ENCODE results near the gene AEBP1. TPM values are rescaled to one million over a fixed set of nuclear protein-coding genes. Genes with fewer than 3 reads are reported as not detected.

The AEBP1 gene
- total and polyA plus RNA-seq, 9 of the 15 experiments (the other 6 are each of a cell fraction or from before 2014, with no cell fraction given), result 0.03 to 0.78 (median 0.30) TPM; not detected in 2

GRCh38 chr7:44162785-44163395, 58.7 kb downstream of the AEBP1 start:
- Histone ChIP-seq H3K9ac (ENCODE audit: insufficient read depth in 1 of 2, low read depth in 2 of 2, low read length in 2 of 2) (no peak overlapping the region), H3K4me2 (ENCODE audit: insufficient read depth, low read length) (no peak overlapping the region), H3K9me1 (ENCODE audit: control insufficient read depth, insufficient read depth, low read length) (no peaks in the 10 kb centered on the region), H3K27ac (ENCODE audit: extremely low read depth, low read depth, low read length) (no peak overlapping the region), H3K4me3 (no peak overlapping the region), H3K79me2 (ENCODE audit: control insufficient read depth, insufficient read depth, low read length) (no peaks in the 10 kb centered on the region), H3K4me1 (replicated peaks in 1 of 2; ENCODE audit: control insufficient read depth in 2 of 2, insufficient read depth in 2 of 2, low read length in 2 of 2) (peaks cover 0 to 10% of the 10 kb centered on the region in 2 experiments; a peak in 3 of 5 replicates), H3K36me3 (ENCODE audit: control insufficient read depth, insufficient read depth, low read length) (no peaks in the 10 kb centered on the region), H3K27me3 (ENCODE audit: control insufficient read depth in 2 of 2, insufficient read depth in 2 of 2, low read length in 2 of 2) (peaks cover 3 to 12% of the 10 kb centered on the region in 2 experiments; a peak in 3 of 5 replicates), H2AFZ (ENCODE audit: low read depth, low read length) (no peak overlapping the region), H3K9me3 (replicated peaks; ENCODE audit: control insufficient read depth, insufficient read depth, low read depth, low read length) (no peaks in the 10 kb centered on the region), H4K20me1 (replicated peaks; ENCODE audit: control insufficient read depth, insufficient read depth, low read length) (no peaks in the 10 kb centered on the region)
- ChIA-PET CTCF (ENCODE audit: low intra/inter-chr PET ratio) (no interaction called here), POLR2A (interaction anchor here (0.7 to 1.3 kb wide), 3 partner anchors 11 to 32 kb away, joined by 3 to 5 read pairs (median 5); no protein-coding TSS in a partner anchor)
- TF ChIP-seq LARP7 (IDR thresholded peaks at IDR 0.05) (no peak), BHLHE40 (IDR thresholded peaks at IDR 0.05; ENCODE audit: low read length) (no peak), TAL1 (IDR thresholded peaks at IDR 0.05) (no peak), XRCC3 (IDR thresholded peaks at IDR 0.05) (no peak), SRSF1 (IDR thresholded peaks at IDR 0.05; ENCODE audit: low read depth, low read length) (no peak), ZBTB26 (CRISPR knock-in tag; IDR thresholded peaks at IDR 0.05) (no peak), ZNF311 (CRISPR knock-in tag; IDR thresholded peaks at IDR 0.05) (no peak), CEBPG (CRISPR knock-in tag; IDR thresholded peaks at IDR 0.05) (no peak), CEBPG (tag; conservative IDR thresholded peaks at IDR 0.05 in 1 of 2, IDR thresholded peaks at IDR 0.05 in 1 of 2) (no peak), PHF21A (IDR thresholded peaks at IDR 0.05; ENCODE audit: borderline replicate concordance, low read depth) (no peak)
- TF ChIP-seq, protein P1, sequence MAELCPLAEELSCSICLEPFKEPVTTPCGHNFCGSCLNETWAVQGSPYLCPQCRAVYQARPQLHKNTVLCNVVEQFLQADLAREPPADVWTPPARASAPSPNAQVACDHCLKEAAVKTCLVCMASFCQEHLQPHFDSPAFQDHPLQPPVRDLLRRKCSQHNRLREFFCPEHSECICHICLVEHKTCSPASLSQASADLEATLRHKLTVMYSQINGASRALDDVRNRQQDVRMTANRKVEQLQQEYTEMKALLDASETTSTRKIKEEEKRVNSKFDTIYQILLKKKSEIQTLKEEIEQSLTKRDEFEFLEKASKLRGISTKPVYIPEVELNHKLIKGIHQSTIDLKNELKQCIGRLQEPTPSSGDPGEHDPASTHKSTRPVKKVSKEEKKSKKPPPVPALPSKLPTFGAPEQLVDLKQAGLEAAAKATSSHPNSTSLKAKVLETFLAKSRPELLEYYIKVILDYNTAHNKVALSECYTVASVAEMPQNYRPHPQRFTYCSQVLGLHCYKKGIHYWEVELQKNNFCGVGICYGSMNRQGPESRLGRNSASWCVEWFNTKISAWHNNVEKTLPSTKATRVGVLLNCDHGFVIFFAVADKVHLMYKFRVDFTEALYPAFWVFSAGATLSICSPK (IDR thresholded peaks at IDR 0.05; ENCODE audit: borderline replicate concordance), result no peak
- TF ChIP-seq, protein P2, sequence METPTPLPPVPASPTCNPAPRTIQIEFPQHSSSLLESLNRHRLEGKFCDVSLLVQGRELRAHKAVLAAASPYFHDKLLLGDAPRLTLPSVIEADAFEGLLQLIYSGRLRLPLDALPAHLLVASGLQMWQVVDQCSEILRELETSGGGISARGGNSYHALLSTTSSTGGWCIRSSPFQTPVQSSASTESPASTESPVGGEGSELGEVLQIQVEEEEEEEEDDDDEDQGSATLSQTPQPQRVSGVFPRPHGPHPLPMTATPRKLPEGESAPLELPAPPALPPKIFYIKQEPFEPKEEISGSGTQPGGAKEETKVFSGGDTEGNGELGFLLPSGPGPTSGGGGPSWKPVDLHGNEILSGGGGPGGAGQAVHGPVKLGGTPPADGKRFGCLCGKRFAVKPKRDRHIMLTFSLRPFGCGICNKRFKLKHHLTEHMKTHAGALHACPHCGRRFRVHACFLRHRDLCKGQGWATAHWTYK (CRISPR knock-in tag; IDR thresholded peaks at IDR 0.05), result no peak
- no peak for DNase-seq (ENCODE audit: extremely low read depth in 1 of 4, low spot score in 3 of 4)
- 0% methylated on average over 1 of the region's 1 CpG for WGBS (ENCODE audit: insufficient coverage, low coverage, missing lambda C conversion rate)
- in situ Hi-C loops (cut with MboI), result no loop called here
- BruUV-seq (replicated peaks), result no TSS peak
- intact Hi-C loops (cut with micrococcal nuclease), result no loop called here
- FAIRE-seq, result no peak
- ATAC-seq, result no peak
